K562 (cell line): Measurements from ENCODE around the gene SCARB2. TPM values are rescaled to one million over a fixed set of nuclear protein-coding genes. Genes with fewer than 3 reads are reported as not detected.

Source experiments
- ATAC-seq: fragments of 200-7000 bp; cut with Tn5 transposase; 3 replicates; pipeline ENCODE4 v1.9.1; 2020; ENCODE audit warnings: moderate library complexity
- BruUV-seq: library from RNA; stranded (reverse); fragments of 400-500 nt; replicated peaks from 2 replicates; lab custom pipeline; 2021; lab: Mats Ljungman, UMichigan
- CTCF ChIA-PET: fragments of 300-600 bp; formaldehyde crosslinking; extraction: SDS; loops from one replicate; lab custom pipeline; 2021; ENCODE audit warnings: low intra/inter-chr PET ratio; lab: Yijun Ruan, JAX
- POLR2A ChIA-PET: fragments of 300-600, 350-650 bp; sonication (Branson Sonifier 250); formaldehyde crosslinking; extraction: SDS; loops from one replicate; lab custom pipeline; 2021; ENCODE audit warnings: antibody characterized with exemption, inconsistent platforms; lab: Yijun Ruan, JAX
- DNase-seq, 4 experiments: peaks; one replicate each; pipeline versions ENCODE4 v3.0.0 to v3.0.0-alpha.2; 2011 to 2018; ENCODE audit warnings: low spot score in 3 of 4, mixed read lengths in 3 of 4; ENCODE audit errors: extremely low read depth in 1 of 4
- FAIRE-seq: peaks from 2 replicates; lab custom pipeline; 2011; peaks lifted over from hg19 to GRCh38; lab: Jason Lieb, UNC
- H2AFZ ChIP-seq: 2 replicates; pipeline ENCODE4 v1.6.0; 2011; ENCODE audit warnings: low read depth, low read length, control low read depth, inconsistent platforms
- H3K27ac ChIP-seq: fragments of 200-600 bp; 3 replicates; pipeline ENCODE4 v1.8.0; 2011; ENCODE audit warnings: low read depth, mild to moderate bottlenecking, control low read depth, inconsistent platforms, low read length, moderate library complexity, mixed read lengths; ENCODE audit errors: extremely low read depth
- H3K27me3 ChIP-seq, 2 experiments: fragments of 300-600 bp in 1 of 2; 2 replicates in 1 of 2; 3 replicates in 1 of 2; pipeline versions ENCODE4 v1.6.0 to v1.8.0; 2011; ENCODE audit warnings: inconsistent platforms in 2 of 2, low read length in 2 of 2, mild to moderate bottlenecking in 1 of 2, mixed read lengths in 1 of 2, moderate library complexity in 1 of 2; ENCODE audit not compliant: control insufficient read depth in 2 of 2, insufficient read depth in 2 of 2
- H3K36me3 ChIP-seq: fragments of 300-600 bp; 3 replicates; pipeline ENCODE4 v1.8.0; 2011; ENCODE audit warnings: mild to moderate bottlenecking, low read length, inconsistent platforms; ENCODE audit not compliant: control insufficient read depth, insufficient read depth
- H3K4me1 ChIP-seq, 2 experiments: fragments of 200-600 bp in 1 of 2; replicated peaks in 1 of 2; 2 replicates in 1 of 2; 3 replicates in 1 of 2; pipeline versions ENCODE4 v1.5.1 to v1.8.0; 2011; ENCODE audit warnings: inconsistent platforms in 2 of 2, low read length in 2 of 2, mild to moderate bottlenecking in 1 of 2, mixed read lengths in 1 of 2, moderate library complexity in 1 of 2; ENCODE audit not compliant: control insufficient read depth in 2 of 2, insufficient read depth in 2 of 2
- H3K4me2 ChIP-seq: 2 replicates; pipeline ENCODE4 v1.6.1; 2011; ENCODE audit warnings: low read length, control low read depth, inconsistent platforms, mixed read lengths; ENCODE audit not compliant: insufficient read depth
- H3K4me3 ChIP-seq: fragments of 200-600 bp; sonication (generic), shearing (Covaris generic); 2 replicates; pipeline ENCODE4 v1.5.1; 2016; ENCODE audit warnings: control low read depth, inconsistent platforms
- H3K79me2 ChIP-seq: fragments of 200-600 bp; 3 replicates; pipeline ENCODE4 v1.8.0; 2011; ENCODE audit warnings: low read length, inconsistent platforms; ENCODE audit not compliant: control insufficient read depth, insufficient read depth
- H3K9ac ChIP-seq, 2 experiments: 2 replicates each; pipeline versions ENCODE4 v1.6.0 to v1.6.1; 2011; ENCODE audit warnings: low read depth in 2 of 2, low read length in 2 of 2, control low read depth in 1 of 2, inconsistent platforms in 1 of 2, mild to moderate bottlenecking in 1 of 2, mixed read lengths in 1 of 2; ENCODE audit not compliant: insufficient read depth in 1 of 2
- H3K9me1 ChIP-seq: one replicate; pipeline ENCODE4 v1.6.0; 2011; ENCODE audit warnings: inconsistent platforms, mild to moderate bottlenecking, low read length, moderate library complexity; ENCODE audit not compliant: control insufficient read depth, insufficient read depth
- H3K9me3 ChIP-seq: replicated peaks from 2 replicates; pipeline ENCODE4 v1.5.1; 2011; ENCODE audit warnings: low read depth, low read length, inconsistent platforms; ENCODE audit not compliant: control insufficient read depth, insufficient read depth
- H4K20me1 ChIP-seq: replicated peaks from 2 replicates; pipeline ENCODE4 v1.6.1; 2011; ENCODE audit warnings: low read length, inconsistent platforms, mixed read lengths; ENCODE audit not compliant: control insufficient read depth, insufficient read depth
- ARID1B ChIP-seq: fragments of 450-650 bp; IDR thresholded peaks from 2 replicates; pipeline ENCODE4 v1.6.1; 2016; ENCODE audit warnings: antibody characterized with exemption, mild to moderate bottlenecking, inconsistent platforms
- BRF1 ChIP-seq: IDR thresholded peaks from 3 replicates; pipeline ENCODE4 v1.6.1; 2011; ENCODE audit warnings: borderline replicate concordance, mild to moderate bottlenecking; ENCODE audit not compliant: insufficient read length; ENCODE audit errors: extremely low read depth
- NFE2L1 ChIP-seq: fragments of 450-650 bp; IDR thresholded peaks from 2 replicates; pipeline ENCODE4 v1.6.1; 2016; ENCODE audit warnings: missing genetic modification characterization, low read depth, mild to moderate bottlenecking, missing compliant biosample characterization, moderate library complexity, borderline replicate concordance
- PURB ChIP-seq: sonication (generic); formaldehyde crosslinking; IDR thresholded peaks from 2 replicates; pipeline ENCODE4 v1.9.0; 2021; ENCODE audit warnings: low read depth, mild to moderate bottlenecking, missing genetic modification reagents
- TCF3 ChIP-seq: sonication (generic); formaldehyde crosslinking; IDR thresholded peaks from 2 replicates; pipeline ENCODE4 v1.4.0; 2020; ENCODE audit warnings: mild to moderate bottlenecking, missing genetic modification reagents
- TOE1 ChIP-seq, 2 experiments: fragments of 450-650 bp in 1 of 2; sonication (generic) in 1 of 2; formaldehyde crosslinking in 1 of 2; IDR thresholded peaks; 2 replicates each; pipeline versions ENCODE4 v1.7.1 to v1.8.0; 2016 to 2022; ENCODE audit warnings: borderline replicate concordance in 2 of 2, mild to moderate bottlenecking in 2 of 2, antibody characterized with exemption in 1 of 2, inconsistent platforms in 1 of 2, low read depth in 1 of 2, missing genetic modification reagents in 1 of 2, moderate library complexity in 1 of 2
- ZNF445 ChIP-seq: fragments of 250-450 bp; sonication (Bioruptor Pico); IDR thresholded peaks from 2 replicates; pipeline ENCODE4 v1.4.0; 2020; ENCODE audit warnings: low read depth, mild to moderate bottlenecking, moderate library complexity
- WGBS: fragments of 100-300 bp; shearing (Covaris generic); methylation state at CpG from one replicate; pipeline ENCODE4 v1.1.6; 2016; ENCODE audit warnings: low coverage, mixed read lengths; ENCODE audit not compliant: insufficient coverage; ENCODE audit errors: missing lambda C conversion rate; 5-methylcytosine and 5-hydroxymethylcytosine counted together
- in situ Hi-C: fragments of 300-500 bp; cut with MboI; formaldehyde crosslinking; loops from 4 replicates; pipeline ENCODE4 v1.15.0; 2018; ENCODE audit warnings: inconsistent platforms, mixed read lengths
- intact Hi-C: fragments of 100-400 bp; cut with micrococcal nuclease; formaldehyde crosslinking; loops from 2 replicates; pipeline ENCODE4 v1.14.2; 2022
- polyA plus RNA-seq, 8 experiments: library from polyadenylated mRNA; depleted of rRNA in 4 of 8; stranded (reverse) in 5 of 8; unstranded in 3 of 8; fragments of >200 nt; fragmentation: Nextera tagmentation in 2 of 8; fragmentation: Illumina TruSeq in 1 of 8; extraction: Ambion mirVana in 2 of 8; extraction: Trizol in 1 of 8; gene quantifications; 2 replicates each; pipeline versions ENCODE4 v1.2.1 to v1.2.3, GENCODE V29; 2011 to 2014; ENCODE audit warnings: inconsistent platforms in 1 of 8, missing spikeins in 1 of 8
- total RNA-seq, 7 experiments: library from RNA; depleted of rRNA in 6 of 7; stranded (reverse); fragments of >200 nt in 6 of 7; fragmentation: Illumina TruSeq in 2 of 7; extraction: Trizol in 2 of 7; gene quantifications; 2 replicates each; pipeline versions ENCODE4 v1.2.1 to v1.2.3, GENCODE V29; 2011 to 2021; ENCODE audit warnings: low replicate concordance in 1 of 7

The SCARB2 gene
- total and polyA plus RNA-seq, 9 of the 15 experiments (the other 6 are each of a cell fraction or from before 2014, with no cell fraction given) = 6.1 to 25.8 (median 17.8) TPM

- TF ChIP-seq ZNF445 (CRISPR knock-in tag) (no peak), PURB (CRISPR knock-in tag) (no peak)
- TF ChIP-seq, all 486 proteins: peak for 0
Observed at GRCh38 chr4:76144546-76144945, 69.1 kb downstream of the SCARB2 start (continued).

GRCh38 chr4:76141241-76141640 lies 72.4 kb downstream of the SCARB2 start:
- BruUV-seq = no TSS peak
- peaks cover 97% of the 10 kb centered on the region for H3K79me2 ChIP-seq
- no peaks in the 10 kb centered on the region for H3K9me3 ChIP-seq
- no peaks in the 10 kb centered on the region for H4K20me1 ChIP-seq
- no peaks in the 10 kb centered on the region for H3K27me3 ChIP-seq
- no peak overlapping the region for H3K27ac ChIP-seq
- no peak overlapping the region for H3K4me3 ChIP-seq
- intact Hi-C loops (no loop called here), in situ Hi-C loops (no loop called here)
- ATAC-seq (no peak; the same call in 1 of the 3 replicates), DNase-seq (peak in 1 of 4 experiments; percentile 15), FAIRE-seq (no peak)
- H2AFZ ChIP-seq = no peak overlapping the region
- no peak overlapping the region for H3K4me2 ChIP-seq
- no peak overlapping the region for H3K9ac ChIP-seq
- no peaks in the 10 kb centered on the region for H3K9me1 ChIP-seq
- H3K4me1 ChIP-seq = peaks cover 4 to 9% of the 10 kb centered on the region in 2 experiments; a peak in 3 of 5 replicates
- POLR2A ChIA-PET = interaction anchor here (1.6 kb wide), 1 partner anchor 20 kb away, joined by 3 read pairs; no protein-coding TSS in a partner anchor
- CTCF ChIA-PET = no interaction called here
- TF ChIP-seq BRF1 (no peak), TOE1 (IDR thresholded peaks at IDR 0.05; ENCODE audit: borderline replicate concordance) (no peak), TOE1 (CRISPR knock-in tag; IDR thresholded peaks at IDR 0.05; ENCODE audit: borderline replicate concordance, low read depth) (no peak), ARID1B (peak; percentile 23; the same call in 1 of the 2 replicates), TCF3 (CRISPR knock-in tag) (peak; percentile 51), NFE2L1 (no peak)
- TF ChIP-seq, all 486 proteins: peak for 2
- 62% methylated on average over 3 of the region's 3 CpGs for WGBS
- peaks cover 91% of the 10 kb centered on the region for H3K36me3 ChIP-seq
